Liver (tissue), 9 donors: ENCODE results near the gene LEF1. TPM values are rescaled to one million over a fixed set of nuclear protein-coding genes. Genes with fewer than 3 reads are reported as not detected.

Experiments used
- DNase-seq: peaks from one replicate; pipeline ENCODE4 v3.0.0-alpha.2; 2017; ENCODE audit warnings: low spot score
- H3K27ac ChIP-seq, 2 donors: one replicate each; pipeline ENCODE4 v1.7.0; 2013; ENCODE audit warnings: inconsistent platforms in 2 of 2, low read length in 2 of 2, control low read depth in 1 of 2, low read depth in 1 of 2, mild to moderate bottlenecking in 1 of 2
- H3K27me3 ChIP-seq, 4 donors: one replicate each; pipeline versions ENCODE4 v1.6.1 to v1.7.0; 2013; ENCODE audit warnings: low read length in 3 of 4, inconsistent platforms in 1 of 4, mild to moderate bottlenecking in 1 of 4, moderate library complexity in 1 of 4; ENCODE audit not compliant: control insufficient read depth in 4 of 4, insufficient read depth in 4 of 4
- H3K36me3 ChIP-seq, 4 donors: one replicate each; pipeline versions ENCODE4 v1.6.1 to v1.7.0; 2013; ENCODE audit warnings: low read length in 3 of 4, mild to moderate bottlenecking in 3 of 4, low read depth in 1 of 4, moderate library complexity in 1 of 4; ENCODE audit not compliant: control insufficient read depth in 4 of 4, insufficient read depth in 3 of 4
- H3K4me1 ChIP-seq, 4 donors: one replicate each; pipeline versions ENCODE4 v1.6.1 to v1.7.0; 2013; ENCODE audit warnings: low read length in 3 of 4, mild to moderate bottlenecking in 3 of 4, moderate library complexity in 1 of 4; ENCODE audit not compliant: control insufficient read depth in 4 of 4, insufficient read depth in 4 of 4
- H3K4me3 ChIP-seq, 3 donors: one replicate each; pipeline versions ENCODE4 v1.6.1 to v1.7.0; 2013; ENCODE audit warnings: low read length in 3 of 3, control low read depth in 1 of 3, low read depth in 1 of 3, mild to moderate bottlenecking in 1 of 3
- H3K9ac ChIP-seq, 2 donors: one replicate each; pipeline ENCODE4 v1.7.0; 2013; ENCODE audit warnings: low read length in 2 of 2, mild to moderate bottlenecking in 2 of 2, moderate library complexity in 2 of 2, control low read depth in 1 of 2, low read depth in 1 of 2
- H3K9me3 ChIP-seq, 4 donors: one replicate each; pipeline versions ENCODE4 v1.6.1 to v1.7.0; 2013; ENCODE audit warnings: low read length in 3 of 4; ENCODE audit not compliant: control insufficient read depth in 4 of 4
- EGR1 ChIP-seq, 2 donors: IDR thresholded peaks; 2 replicates each; pipeline ENCODE4 v1.6.1; 2016 to 2018; ENCODE audit warnings: antibody characterized with exemption in 2 of 2, low read depth in 2 of 2
- FOXA1 ChIP-seq: IDR thresholded peaks from 2 replicates; pipeline ENCODE4 v1.6.1; 2016; ENCODE audit warnings: antibody characterized with exemption
- FOXA2 ChIP-seq: IDR thresholded peaks from 2 replicates; pipeline ENCODE4 v1.6.1; 2016; ENCODE audit warnings: antibody characterized with exemption
- GABPA ChIP-seq, 2 donors: IDR thresholded peaks in 1 of 2; conservative IDR thresholded peaks in 1 of 2; 2 replicates each; pipeline ENCODE4 v1.6.1; 2016; ENCODE audit warnings: antibody characterized with exemption in 2 of 2, mild to moderate bottlenecking in 1 of 2, moderate library complexity in 1 of 2
- HNF4A ChIP-seq, 2 donors: conservative IDR thresholded peaks; 2 replicates each; pipeline ENCODE4 v1.6.1; 2016; ENCODE audit warnings: antibody characterized with exemption in 2 of 2, mild to moderate bottlenecking in 2 of 2
- HNF4G ChIP-seq: IDR thresholded peaks from 2 replicates; pipeline ENCODE4 v1.6.1; 2016; ENCODE audit warnings: antibody characterized with exemption
- JUND ChIP-seq, 2 donors: IDR thresholded peaks; 2 replicates each; pipeline ENCODE4 v1.6.1; 2016; ENCODE audit warnings: antibody characterized with exemption in 2 of 2
- NR2F2 ChIP-seq: IDR thresholded peaks from 2 replicates; pipeline ENCODE4 v1.6.1; 2016; ENCODE audit warnings: antibody characterized with exemption
- RAD21 ChIP-seq, 2 donors: IDR thresholded peaks; 2 replicates each; pipeline ENCODE4 v1.6.1; 2016; ENCODE audit warnings: antibody characterized with exemption in 2 of 2, mild to moderate bottlenecking in 2 of 2
- RXRA ChIP-seq, 2 donors: IDR thresholded peaks; 2 replicates each; pipeline ENCODE4 v1.6.1; 2017 to 2018; ENCODE audit warnings: antibody characterized with exemption in 2 of 2, mild to moderate bottlenecking in 1 of 2
- SP1 ChIP-seq: IDR thresholded peaks from 2 replicates; pipeline ENCODE4 v1.6.1; 2018; ENCODE audit warnings: antibody characterized with exemption, mild to moderate bottlenecking
- TAF1 ChIP-seq: conservative IDR thresholded peaks from 2 replicates; pipeline ENCODE4 v1.6.1; 2016; ENCODE audit warnings: antibody characterized with exemption, mild to moderate bottlenecking
- YY1 ChIP-seq: IDR thresholded peaks from 2 replicates; pipeline ENCODE4 v1.6.1; 2016; ENCODE audit warnings: antibody characterized with exemption, mild to moderate bottlenecking
- WGBS: extraction: QIAGEN DNeasy Blood & Tissue Kit; methylation state at CpG from one replicate; pipeline ENCODE4 v1.1.7; 2013; 5-methylcytosine and 5-hydroxymethylcytosine counted together
- polyA plus RNA-seq, 2 donors: library from polyadenylated mRNA; stranded (reverse) in 1 of 2; unstranded in 1 of 2; fragments of 200-250 nt in 1 of 2; fragments of >200 nt in 1 of 2; fragmentation: Nextera tagmentation in 1 of 2; extraction: Ambion mirVana in 1 of 2; gene quantifications; one replicate each; pipeline versions ENCODE4 v1.2.1 to v1.2.3, GENCODE V29; 2013 to 2015
- total RNA-seq, 2 donors: library from RNA; depleted of rRNA; stranded (reverse); fragments of >200 nt; gene quantifications; one replicate each; pipeline ENCODE4 v1.2.3, GENCODE V29; 2014
- TF ChIP-seq, protein P1 (sequence below): IDR thresholded peaks from 2 replicates; pipeline ENCODE4 v1.6.1; 2016; ENCODE audit warnings: antibody characterized with exemption, mild to moderate bottlenecking
- TF ChIP-seq, protein P2 (sequence below): IDR thresholded peaks from 2 replicates; pipeline ENCODE4 v1.6.1; 2016; ENCODE audit warnings: antibody characterized with exemption
- TF ChIP-seq, protein P3 (sequence below): IDR thresholded peaks from 2 replicates; pipeline ENCODE4 v1.6.1; 2016; ENCODE audit warnings: antibody characterized with exemption
- TF ChIP-seq, protein P4 (sequence below): IDR thresholded peaks from 2 replicates; pipeline ENCODE4 v1.6.1; 2016; ENCODE audit warnings: antibody characterized with exemption
- TF ChIP-seq, protein P5 (sequence below): fragments of 150-350 bp; IDR thresholded peaks from 2 replicates; pipeline ENCODE4 v1.5.1; 2017; ENCODE audit warnings: improper control_type of control experiment, low read depth, low read length; ENCODE audit not compliant: missing input control
- donor health status: healthy.
- donor health status: healthy.
- donor health status: healthy.
- donor health status: healthy.
- donor health status: healthy.

The LEF1 gene
- total and polyA plus RNA-seq, 4 donors, result 0.22 to 6.4 (median 0.46) TPM

DNA sequence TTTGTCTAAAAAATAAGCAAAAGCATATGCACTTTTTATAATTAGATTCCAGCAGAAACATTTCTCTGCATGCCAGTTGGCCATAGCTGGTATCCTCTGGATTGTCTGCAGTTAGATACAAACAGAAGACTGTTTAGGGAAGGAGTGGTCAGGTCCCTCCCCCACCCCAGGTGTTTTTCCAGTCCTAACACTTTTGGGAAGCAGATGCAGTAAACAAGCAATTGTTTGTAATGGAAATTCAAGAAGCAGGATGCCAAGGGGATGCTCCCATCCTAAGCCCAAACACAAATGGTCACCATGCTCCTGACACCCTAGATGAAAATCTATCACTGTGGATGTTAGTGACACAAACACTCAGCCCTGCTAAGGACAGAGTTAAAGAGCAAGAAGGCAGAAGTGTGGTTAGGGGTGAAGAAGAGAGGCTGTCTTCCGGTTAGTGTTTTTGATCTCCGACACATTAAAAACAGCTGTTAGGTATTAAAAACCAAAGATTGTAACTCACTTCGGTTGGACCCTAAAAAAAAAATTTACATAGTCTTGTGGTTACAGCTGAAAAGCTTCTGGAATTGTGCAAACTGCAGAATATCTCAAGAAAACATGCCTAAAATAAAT lies 7.9 kb downstream of the LEF1 start:
- no peak for DNase-seq
- TF ChIP-seq NR2F2 (no peak), RAD21 (IDR thresholded peaks at IDR 0.05) (no peak), SP1 (no peak), HNF4A (conservative IDR thresholded peaks at IDR 0.05) (no peak), FOXA2 (no peak), YY1 (no peak), FOXA1 (no peak), GABPA (IDR thresholded peaks at IDR 0.05 in 1 of 2, conservative IDR thresholded peaks at IDR 0.05 in 1 of 2) (no peak), EGR1 (IDR thresholded peaks at IDR 0.05; ENCODE audit: low read depth in 2 of 2) (no peak), JUND (IDR thresholded peaks at IDR 0.05) (no peak), TAF1 (no peak), RXRA (IDR thresholded peaks at IDR 0.05) (no peak), HNF4G (no peak)
- TF ChIP-seq, protein P1, sequence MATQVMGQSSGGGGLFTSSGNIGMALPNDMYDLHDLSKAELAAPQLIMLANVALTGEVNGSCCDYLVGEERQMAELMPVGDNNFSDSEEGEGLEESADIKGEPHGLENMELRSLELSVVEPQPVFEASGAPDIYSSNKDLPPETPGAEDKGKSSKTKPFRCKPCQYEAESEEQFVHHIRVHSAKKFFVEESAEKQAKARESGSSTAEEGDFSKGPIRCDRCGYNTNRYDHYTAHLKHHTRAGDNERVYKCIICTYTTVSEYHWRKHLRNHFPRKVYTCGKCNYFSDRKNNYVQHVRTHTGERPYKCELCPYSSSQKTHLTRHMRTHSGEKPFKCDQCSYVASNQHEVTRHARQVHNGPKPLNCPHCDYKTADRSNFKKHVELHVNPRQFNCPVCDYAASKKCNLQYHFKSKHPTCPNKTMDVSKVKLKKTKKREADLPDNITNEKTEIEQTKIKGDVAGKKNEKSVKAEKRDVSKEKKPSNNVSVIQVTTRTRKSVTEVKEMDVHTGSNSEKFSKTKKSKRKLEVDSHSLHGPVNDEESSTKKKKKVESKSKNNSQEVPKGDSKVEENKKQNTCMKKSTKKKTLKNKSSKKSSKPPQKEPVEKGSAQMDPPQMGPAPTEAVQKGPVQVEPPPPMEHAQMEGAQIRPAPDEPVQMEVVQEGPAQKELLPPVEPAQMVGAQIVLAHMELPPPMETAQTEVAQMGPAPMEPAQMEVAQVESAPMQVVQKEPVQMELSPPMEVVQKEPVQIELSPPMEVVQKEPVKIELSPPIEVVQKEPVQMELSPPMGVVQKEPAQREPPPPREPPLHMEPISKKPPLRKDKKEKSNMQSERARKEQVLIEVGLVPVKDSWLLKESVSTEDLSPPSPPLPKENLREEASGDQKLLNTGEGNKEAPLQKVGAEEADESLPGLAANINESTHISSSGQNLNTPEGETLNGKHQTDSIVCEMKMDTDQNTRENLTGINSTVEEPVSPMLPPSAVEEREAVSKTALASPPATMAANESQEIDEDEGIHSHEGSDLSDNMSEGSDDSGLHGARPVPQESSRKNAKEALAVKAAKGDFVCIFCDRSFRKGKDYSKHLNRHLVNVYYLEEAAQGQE, result no peak
- TF ChIP-seq, protein P2, sequence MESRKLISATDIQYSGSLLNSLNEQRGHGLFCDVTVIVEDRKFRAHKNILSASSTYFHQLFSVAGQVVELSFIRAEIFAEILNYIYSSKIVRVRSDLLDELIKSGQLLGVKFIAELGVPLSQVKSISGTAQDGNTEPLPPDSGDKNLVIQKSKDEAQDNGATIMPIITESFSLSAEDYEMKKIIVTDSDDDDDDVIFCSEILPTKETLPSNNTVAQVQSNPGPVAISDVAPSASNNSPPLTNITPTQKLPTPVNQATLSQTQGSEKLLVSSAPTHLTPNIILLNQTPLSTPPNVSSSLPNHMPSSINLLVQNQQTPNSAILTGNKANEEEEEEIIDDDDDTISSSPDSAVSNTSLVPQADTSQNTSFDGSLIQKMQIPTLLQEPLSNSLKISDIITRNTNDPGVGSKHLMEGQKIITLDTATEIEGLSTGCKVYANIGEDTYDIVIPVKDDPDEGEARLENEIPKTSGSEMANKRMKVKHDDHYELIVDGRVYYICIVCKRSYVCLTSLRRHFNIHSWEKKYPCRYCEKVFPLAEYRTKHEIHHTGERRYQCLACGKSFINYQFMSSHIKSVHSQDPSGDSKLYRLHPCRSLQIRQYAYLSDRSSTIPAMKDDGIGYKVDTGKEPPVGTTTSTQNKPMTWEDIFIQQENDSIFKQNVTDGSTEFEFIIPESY, result no peak
- TF ChIP-seq, protein P3, sequence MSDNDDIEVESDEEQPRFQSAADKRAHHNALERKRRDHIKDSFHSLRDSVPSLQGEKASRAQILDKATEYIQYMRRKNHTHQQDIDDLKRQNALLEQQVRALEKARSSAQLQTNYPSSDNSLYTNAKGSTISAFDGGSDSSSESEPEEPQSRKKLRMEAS, result no peak
- TF ChIP-seq, protein P4, sequence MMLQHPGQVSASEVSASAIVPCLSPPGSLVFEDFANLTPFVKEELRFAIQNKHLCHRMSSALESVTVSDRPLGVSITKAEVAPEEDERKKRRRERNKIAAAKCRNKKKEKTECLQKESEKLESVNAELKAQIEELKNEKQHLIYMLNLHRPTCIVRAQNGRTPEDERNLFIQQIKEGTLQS, result no peak
- TF ChIP-seq, protein P5, sequence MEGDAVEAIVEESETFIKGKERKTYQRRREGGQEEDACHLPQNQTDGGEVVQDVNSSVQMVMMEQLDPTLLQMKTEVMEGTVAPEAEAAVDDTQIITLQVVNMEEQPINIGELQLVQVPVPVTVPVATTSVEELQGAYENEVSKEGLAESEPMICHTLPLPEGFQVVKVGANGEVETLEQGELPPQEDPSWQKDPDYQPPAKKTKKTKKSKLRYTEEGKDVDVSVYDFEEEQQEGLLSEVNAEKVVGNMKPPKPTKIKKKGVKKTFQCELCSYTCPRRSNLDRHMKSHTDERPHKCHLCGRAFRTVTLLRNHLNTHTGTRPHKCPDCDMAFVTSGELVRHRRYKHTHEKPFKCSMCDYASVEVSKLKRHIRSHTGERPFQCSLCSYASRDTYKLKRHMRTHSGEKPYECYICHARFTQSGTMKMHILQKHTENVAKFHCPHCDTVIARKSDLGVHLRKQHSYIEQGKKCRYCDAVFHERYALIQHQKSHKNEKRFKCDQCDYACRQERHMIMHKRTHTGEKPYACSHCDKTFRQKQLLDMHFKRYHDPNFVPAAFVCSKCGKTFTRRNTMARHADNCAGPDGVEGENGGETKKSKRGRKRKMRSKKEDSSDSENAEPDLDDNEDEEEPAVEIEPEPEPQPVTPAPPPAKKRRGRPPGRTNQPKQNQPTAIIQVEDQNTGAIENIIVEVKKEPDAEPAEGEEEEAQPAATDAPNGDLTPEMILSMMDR, result no peak
- 56% methylated on average over 3 of the region's 3 CpGs for WGBS
- no peaks in the 10 kb centered on the region for H3K36me3 ChIP-seq
- peaks cover 0 to 23% (median 7%) of the 10 kb centered on the region in 4 donors for H3K27me3 ChIP-seq
- H3K27ac ChIP-seq, result no peak overlapping the region
- H3K4me1 ChIP-seq, result no peaks in the 10 kb centered on the region
- H3K9me3 ChIP-seq, result no peaks in the 10 kb centered on the region
- no peak overlapping the region for H3K9ac ChIP-seq
- H3K4me3 ChIP-seq, result no peak overlapping the region
